Measurements from ENCODE around the gene IGSF9. TPM values are rescaled to one million over a fixed set of nuclear protein-coding genes. Genes with fewer than 3 reads are reported as not detected.

Gene IGSF9
- total and polyA plus RNA-seq, 2 of the 4 experiments (the other 2 are of a cell fraction) = 0.05 TPM; not detected in 1

DNA sequence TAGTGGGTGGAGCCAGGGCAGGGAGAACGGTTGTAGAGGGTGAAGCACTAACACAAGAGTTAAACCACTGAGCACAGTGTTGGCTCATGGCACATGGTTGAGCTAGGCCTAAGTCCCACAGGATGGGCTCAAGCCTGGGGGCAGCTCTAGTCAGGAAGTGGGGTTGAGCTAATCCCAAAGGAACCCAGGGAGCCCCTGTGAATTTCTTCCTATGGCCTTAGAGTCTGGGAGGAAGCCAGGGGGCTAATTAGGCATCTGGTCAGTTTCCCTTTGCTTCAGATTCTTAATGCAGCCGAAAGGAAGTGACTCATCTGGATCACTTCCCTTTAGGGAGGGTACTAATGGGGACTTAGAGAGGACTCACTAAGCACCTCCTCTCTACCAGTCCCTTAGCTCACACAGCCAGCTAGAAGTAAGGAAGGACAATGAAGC is 55.6 kb downstream of the IGSF9 start:
- in situ Hi-C loops (cut with MboI; ENCODE audit: low sequenced_read_pairs) = loop anchor here (5.0 to 25.0 kb wide), 2 partner anchors 93 to 678 kb away; partner anchors contain the start of gene ACKR1
- Histone ChIP-seq H2AFZ (replicated peaks; ENCODE audit: low read length, poor library complexity) (peak overlapping the region; percentile 89), H3K4me2 (ENCODE audit: low read depth, low read length) (peak overlapping the region; percentile 11; the same call in 1 of the 2 replicates), H3K9me3 (ENCODE audit: control insufficient read depth, insufficient read depth, low read length) (no peaks in the 10 kb centered on the region), H4K20me1 (ENCODE audit: insufficient read depth, low read length) (no peaks in the 10 kb centered on the region), H2AK5ac (ENCODE audit: low read depth, low read length) (peak overlapping the region; percentile 100), H3K14ac (replicated peaks; ENCODE audit: low read depth, low read length) (peak overlapping the region; percentile 98), H3K4ac (ENCODE audit: low read depth, low read length) (peak overlapping the region; percentile 99), H2AK9ac (replicated peaks; ENCODE audit: low read depth, low read length, poor library complexity) (peak overlapping the region; percentile 88), H3K9ac (ENCODE audit: low read depth, low read length) (no peak overlapping the region), H2BK20ac (ENCODE audit: low read depth, low read length) (peak overlapping the region; percentile 100), H2BK5ac (ENCODE audit: low read depth, low read length, poor library complexity, severe bottlenecking) (peak overlapping the region; percentile 92), H4K8ac (ENCODE audit: low read depth in 2 of 2, low read length in 2 of 2) (peak overlapping the region; percentile 95 to 96), H3K36me3 (ENCODE audit: control insufficient read depth, insufficient read depth, low read length) (no peaks in the 10 kb centered on the region), H2BK120ac (ENCODE audit: low read depth, low read length) (peak overlapping the region; percentile 100), H3K27ac (ENCODE audit: insufficient read depth, low read length) (peak overlapping the region; percentile 80), H3K9me1 (ENCODE audit: insufficient read depth, low read length) (peaks cover 4% of the 10 kb centered on the region), H3K4me3 (ENCODE audit: insufficient read depth, low read depth, low read length) (no peak overlapping the region), H4K5ac (ENCODE audit: low read depth, low read length) (peak overlapping the region; percentile 81), H3K56ac (ENCODE audit: extremely low read depth, insufficient read depth, low read length) (peak overlapping the region; percentile 75), H2BK15ac (ENCODE audit: low read depth, low read length) (peak overlapping the region; percentile 99), H3K18ac (ENCODE audit: low read depth, low read length) (peak overlapping the region; percentile 90), H3K79me1 (ENCODE audit: low read depth in 1 of 2, low read length in 2 of 2) (peaks cover 0 to 4% of the 10 kb centered on the region in 2 experiments; a peak in 2 of 4 replicates), H3K27me3 (ENCODE audit: control insufficient read depth, insufficient read depth, low read length) (no peaks in the 10 kb centered on the region), H4K91ac (ENCODE audit: insufficient read depth, low read depth, low read length) (peak overlapping the region; percentile 89), H3K4me1 (ENCODE audit: control insufficient read depth, insufficient read depth, low read length) (peaks cover 9% of the 10 kb centered on the region), H3K23ac (ENCODE audit: low read depth, low read length) (peak overlapping the region; percentile 85)
- no TSS peak for BruUV-seq (replicated peaks)
- DNase-seq (peak; percentile 96), ATAC-seq (ENCODE audit: low read depth) (peak; percentile 88)
- dilution Hi-C loops (cut with HindIII; ENCODE audit: low sequenced_read_pairs, unreplicated experiment) = loop anchor here (25.0 kb wide), 1 partner anchor 103 kb away; the partner anchor contains the start of gene DUSP23
- intact Hi-C loops (cut with micrococcal nuclease) = loop anchor here (2.0 kb wide), 4 partner anchors 35 to 729 kb away; partner anchors contain the start of gene TAGLN2
- TF ChIP-seq MAZ (IDR thresholded peaks at IDR 0.05; ENCODE audit: borderline replicate concordance, low read depth, low read length) = peak; percentile 41; the same call in 1 of the 2 replicates
- TF ChIP-seq CHD1 (IDR thresholded peaks at IDR 0.05; ENCODE audit: low read depth, low read length) = no peak
- peak; percentile 56; the same call in 1 of the 2 replicates for TF ChIP-seq FOS (IDR thresholded peaks at IDR 0.05; ENCODE audit: low read depth, low read length)
- POLR2A ChIA-PET (ENCODE audit: unreplicated experiment) = no interaction called here
- CTCF ChIA-PET = interaction anchor here (0.6 to 9.2 kb wide), 8 partner anchors 11 to 728 kb away, joined by 3 to 150 read pairs (median 5); no protein-coding TSS in a partner anchor
- 60% methylated on average over 1 of the region's 2 CpGs; no CpG with 5 or more reads in 1 of the 2 experiments for WGBS, 2 experiments (ENCODE audit: extremely low coverage in 2 of 2, insufficient read length in 1 of 2)

Measured in IMR-90 (cell line).